HCT116 (cell line): ENCODE results near the gene FADS1. TPM values are rescaled to one million over a fixed set of nuclear protein-coding genes. Genes with fewer than 3 reads are reported as not detected.

Experiments used
- ATAC-seq: fragments of 200-7000 bp; cut with Tn5 transposase; 2 replicates; pipeline ENCODE4 v1.9.1; 2020; ENCODE audit warnings: mild to moderate bottlenecking, moderate library complexity
- BruUV-seq: library from RNA; stranded (reverse); fragments of 400-500 nt; replicated peaks from 2 replicates; lab custom pipeline; 2021; lab: Mats Ljungman, UMichigan
- CTCF ChIA-PET: fragments of 300-600 bp; sonication (Branson Sonifier 250); formaldehyde crosslinking; loops from one replicate; lab custom pipeline; 2021; ENCODE audit warnings: antibody characterized with exemption; lab: Charles Lee
- POLR2A ChIA-PET: fragments of 300-600, 350-600 bp; sonication (Branson Sonifier 250); formaldehyde crosslinking; loops from one replicate; lab custom pipeline; 2021; ENCODE audit warnings: antibody characterized with exemption; lab: Charles Lee
- RAD21 ChIA-PET, 2 experiments: fragments of 300-600 bp; sonication (Branson Sonifier 250); formaldehyde crosslinking; loops; one replicate each; lab custom pipeline; 2023; ENCODE audit warnings: low total read pairs in 2 of 2; ENCODE audit not compliant: uncharacterized antibody in 2 of 2, unreplicated experiment in 2 of 2, low non-redundant PET in 1 of 2; lab: Charles Lee
- DNase-seq: peaks from one replicate; pipeline ENCODE4 v3.0.0-alpha.2; 2010; ENCODE audit warnings: low read depth, low spot score
- H2AFZ ChIP-seq: fragments of 200-600 bp; shearing (Covaris generic), sonication (generic); 2 replicates; pipeline ENCODE4 v1.6.1; 2017; ENCODE audit warnings: low read depth, mixed run types, mixed read lengths, antibody characterized with exemption, low read length; ENCODE audit not compliant: poor library complexity, severe bottlenecking
- H3K27ac ChIP-seq: 2 replicates; pipeline ENCODE4 v1.5.1; 2012; ENCODE audit warnings: low read depth, low read length
- H3K27me3 ChIP-seq: fragments of 200-600 bp; sonication (generic); 2 replicates; pipeline ENCODE4 v1.6.1; 2016; ENCODE audit warnings: mixed run types, low read length, mixed read lengths; ENCODE audit not compliant: insufficient read depth
- H3K36me3 ChIP-seq, 2 experiments: fragments of 200-500 bp in 1 of 2; fragments of 200-600 bp in 1 of 2; sonication (Bioruptor generic) in 1 of 2; sonication (generic) in 1 of 2; 2 replicates each; pipeline versions ENCODE4 v1.5.1 to v1.6.1; 2014 to 2016; ENCODE audit warnings: low read length in 2 of 2, inconsistent platforms in 1 of 2, mixed read lengths in 1 of 2, mixed run types in 1 of 2; ENCODE audit not compliant: insufficient read depth in 2 of 2, control insufficient read depth in 1 of 2
- H3K4me1 ChIP-seq, 2 experiments: fragments of 200-600 bp in 1 of 2; sonication (generic) in 1 of 2; 2 replicates each; pipeline versions ENCODE4 v1.5.1 to v1.6.1; 2012 to 2017; ENCODE audit warnings: low read length in 2 of 2, inconsistent platforms in 1 of 2, mild to moderate bottlenecking in 1 of 2, mixed read lengths in 1 of 2, mixed run types in 1 of 2, moderate library complexity in 1 of 2; ENCODE audit not compliant: insufficient read depth in 2 of 2, control insufficient read depth in 1 of 2
- H3K4me2 ChIP-seq: fragments of 200-600 bp; sonication (generic); 2 replicates; pipeline ENCODE4 v1.6.1; 2017; ENCODE audit warnings: mixed run types, low read length, mixed read lengths
- H3K4me3 ChIP-seq, 2 experiments: fragments of 200-600 bp in 1 of 2; sonication (generic) in 1 of 2; replicated peaks in 1 of 2; 2 replicates each; pipeline ENCODE4 v1.5.1; 2011 to 2016; ENCODE audit warnings: low read length in 2 of 2, control low read depth in 1 of 2, low read depth in 1 of 2, mild to moderate bottlenecking in 1 of 2, mixed read lengths in 1 of 2, mixed run types in 1 of 2
- H3K79me2 ChIP-seq: fragments of 200-600 bp; sonication (generic); 2 replicates; pipeline ENCODE4 v1.6.1; 2017; ENCODE audit warnings: mild to moderate bottlenecking, mixed run types, low read length, moderate library complexity, mixed read lengths; ENCODE audit not compliant: insufficient read depth
- H3K9ac ChIP-seq: fragments of 200-600 bp; sonication (generic); 2 replicates; pipeline ENCODE4 v1.6.1; 2016; ENCODE audit warnings: low read length, mixed read lengths
- H3K9me2 ChIP-seq: fragments of 200-600 bp; sonication (generic), shearing (Covaris generic); 2 replicates; pipeline ENCODE4 v1.6.1; 2017; ENCODE audit warnings: mixed run types, mild to moderate bottlenecking, moderate library complexity; ENCODE audit not compliant: insufficient read depth
- H3K9me3 ChIP-seq, 2 experiments: fragments of 200-500 bp in 1 of 2; fragments of 200-600 bp in 1 of 2; sonication (Bioruptor generic) in 1 of 2; sonication (generic) in 1 of 2; 2 replicates each; pipeline ENCODE4 v1.6.1; 2014 to 2017; ENCODE audit warnings: low read length in 2 of 2, mixed read lengths in 2 of 2, inconsistent platforms in 1 of 2, low read depth in 1 of 2, mild to moderate bottlenecking in 1 of 2, mixed run types in 1 of 2, moderate library complexity in 1 of 2; ENCODE audit not compliant: control insufficient read depth in 1 of 2, insufficient read depth in 1 of 2
- H4K20me1 ChIP-seq: fragments of 200-600 bp; sonication (generic), shearing (Covaris generic); 2 replicates; pipeline ENCODE4 v1.6.1; 2017; ENCODE audit warnings: mixed run types, mild to moderate bottlenecking, moderate library complexity; ENCODE audit not compliant: insufficient read depth
- ATF3 ChIP-seq: IDR thresholded peaks from 2 replicates; pipeline ENCODE4 v1.6.1; 2012
- CBX3 ChIP-seq: IDR thresholded peaks from 2 replicates; pipeline ENCODE4 v1.6.1; 2012; ENCODE audit warnings: low read depth
- CEBPB ChIP-seq: IDR thresholded peaks from 2 replicates; pipeline ENCODE4 v1.6.1; 2012; ENCODE audit warnings: low read depth
- CTCF ChIP-seq, 3 experiments: fragments of 200-600 bp in 1 of 3; sonication (generic) in 1 of 3; IDR thresholded peaks in 2 of 3; conservative IDR thresholded peaks in 1 of 3; 2 replicates each; pipeline ENCODE4 v1.5.1; 2012 to 2017; ENCODE audit warnings: low read depth in 2 of 3, low read length in 2 of 3, antibody characterized with exemption in 1 of 3, borderline replicate concordance in 1 of 3, control low read depth in 1 of 3, mild to moderate bottlenecking in 1 of 3, mixed read lengths in 1 of 3, mixed run types in 1 of 3, moderate library complexity in 1 of 3; ENCODE audit not compliant: insufficient read depth in 1 of 3
- EGR1 ChIP-seq: IDR thresholded peaks from 2 replicates; pipeline ENCODE4 v1.6.1; 2012; ENCODE audit warnings: low read depth
- ELF1 ChIP-seq: IDR thresholded peaks from 2 replicates; pipeline ENCODE4 v1.6.1; 2012; ENCODE audit warnings: low read depth, borderline replicate concordance
- EZH2phosphoT487 ChIP-seq: fragments of 200-600 bp; IDR thresholded peaks from 2 replicates; pipeline ENCODE4 v1.6.1; 2018; ENCODE audit warnings: antibody characterized with exemption, borderline replicate concordance
- JUND ChIP-seq: IDR thresholded peaks from 2 replicates; pipeline ENCODE4 v1.6.1; 2012
- MAX ChIP-seq: IDR thresholded peaks from 2 replicates; pipeline ENCODE4 v1.6.1; 2012
- POLR2A ChIP-seq: IDR thresholded peaks from 2 replicates; pipeline ENCODE4 v1.7.0; 2011; ENCODE audit warnings: borderline replicate concordance; ENCODE audit not compliant: insufficient read depth, insufficient read length; ENCODE audit errors: extremely low read depth
- SIN3A ChIP-seq: IDR thresholded peaks from 2 replicates; pipeline ENCODE4 v1.6.1; 2012; ENCODE audit warnings: low read depth
- SP1 ChIP-seq: IDR thresholded peaks from 2 replicates; pipeline ENCODE4 v1.6.1; 2012; ENCODE audit warnings: low read depth
- YY1 ChIP-seq: IDR thresholded peaks from 2 replicates; pipeline ENCODE4 v1.6.1; 2011; ENCODE audit warnings: low read length, low read depth, moderate library complexity, mild to moderate bottlenecking; ENCODE audit not compliant: insufficient replicate concordance; ENCODE audit errors: extremely low read depth
- ZFX ChIP-seq: fragments of 450-650 bp; IDR thresholded peaks from 2 replicates; pipeline ENCODE4 v1.6.1; 2017
- ZNF274 ChIP-seq: fragments of 200-500 bp; sonication (Bioruptor generic); IDR thresholded peaks from 2 replicates; pipeline ENCODE4 v1.6.1; 2014; ENCODE audit warnings: mild to moderate bottlenecking, low read depth, low read length, inconsistent platforms
- intact Hi-C: fragments of 100-400 bp; cut with micrococcal nuclease; formaldehyde crosslinking; loops from 2 replicates; pipeline ENCODE4 v1.10.0; 2022
- total RNA-seq: library from RNA; stranded (reverse); gene quantifications from one replicate; pipeline ENCODE4 v1.2.1, GENCODE V29; 2021; ENCODE audit not compliant: unreplicated experiment

The FADS1 gene
- total RNA-seq, 1 experiment from 2014 or later = 56.6 TPM

- Histone ChIP-seq H3K9ac (no peak overlapping the region), H3K9me3 (no peaks in the 10 kb centered on the region), H3K79me2 (peaks cover 4% of the 10 kb centered on the region; the same call in 1 of the 2 replicates), H3K36me3 (peaks cover 5 to 23% of the 10 kb centered on the region in 2 experiments; a peak in 3 of 4 replicates), H3K4me2 (no peak overlapping the region), H2AFZ (no peak overlapping the region), H3K9me2 (no peaks in the 10 kb centered on the region), H4K20me1 (no peaks in the 10 kb centered on the region), H3K4me1 (peaks cover 4 to 16% of the 10 kb centered on the region in 2 experiments; a peak in 3 of 4 replicates), H3K27me3 (no peaks in the 10 kb centered on the region), H3K4me3 (no peak overlapping the region), H3K27ac (no peak overlapping the region)
- intact Hi-C loops = no loop called here
- ChIA-PET POLR2A (no interaction called here), RAD21 (no interaction called here), CTCF (no interaction called here)
- BruUV-seq = no TSS peak
- ATAC-seq (no peak), DNase-seq (no peak)
- TF ChIP-seq EZH2phosphoT487 = no peak
- TF ChIP-seq EGR1 = no peak
- no peak for TF ChIP-seq ATF3
- TF ChIP-seq SIN3A = no peak
- TF ChIP-seq ZFX = no peak
- TF ChIP-seq CEBPB = no peak
- no peak for TF ChIP-seq CBX3
- TF ChIP-seq POLR2A = no peak
- no peak for TF ChIP-seq JUND
- TF ChIP-seq ZNF274 = no peak
- no peak for TF ChIP-seq YY1
- TF ChIP-seq SP1 = no peak
- no peak for TF ChIP-seq MAX
- TF ChIP-seq ELF1 = no peak
- no peak for TF ChIP-seq CTCF (IDR thresholded peaks at IDR 0.05 in 2 of 3, conservative IDR thresholded peaks at IDR 0.05 in 1 of 3; ENCODE audit: borderline replicate concordance in 1 of 3, insufficient read depth in 1 of 3, low read depth in 2 of 3, low read length in 2 of 3)
Observed at GRCh38 chr11:61810671-61811175, 6.1 kb downstream of the FADS1 start.
